Activated CD4-positive, alpha-beta T cell treated with anti-CD3 and anti-CD28 coated beads, Interleukin-2, amount 50 U/mL, for 4 hours (primary cell): ENCODE measurements around the gene RECK.
"Not testable (repeated sequence)": the region's sequence is repeated elsewhere in the genome, so short reads cannot be mapped to it uniquely, and the experiment has no call there.

Experiments used
- DNase-seq, 2 experiments: peaks; one replicate each; pipeline ENCODE4 v3.0.0-alpha.2; 2020

RECK gene

GRCh38 chr9:36118706-36119105, 82.0 kb downstream of the RECK start:
- no peak for DNase-seq

- no peak for DNase-seq
These were observed 82.8 kb downstream of the RECK start for GRCh38 chr9:36119476-36119875.

GRCh38 chr9:36120705-36121104, 84.0 kb downstream of the RECK start:
- DNase-seq = no peak

GRCh38 chr9:36121971-36122370, 85.3 kb downstream of the RECK start:
- no peak for DNase-seq

GRCh38 chr9:36123515-36123914, 86.8 kb downstream of the RECK start:
- no peak for DNase-seq

GRCh38 chr9:36125062-36125855, 88.5 kb downstream of the RECK start:
- DNase-seq = no peak

- no peak for DNase-seq
These were observed 89.5 kb downstream of the RECK start for GRCh38 chr9:36126016-36126730.

- DNase-seq = no peak
These were observed 91.0 kb downstream of the RECK start for GRCh38 chr9:36127652-36128244.

GRCh38 chr9:36128349-36128748, 91.6 kb downstream of the RECK start:
- DNase-seq = no peak

- DNase-seq = no peak
These were observed 92.4 kb downstream of the RECK start for GRCh38 chr9:36129139-36129538.

GRCh38 chr9:36131666-36132065, 95.0 kb downstream of the RECK start:
- DNase-seq = not testable (repeated sequence)

- no peak for DNase-seq
These were observed 95.4 kb downstream of the RECK start for GRCh38 chr9:36132086-36132485.

- DNase-seq = no peak
These were observed 98.2 kb downstream of the RECK start for GRCh38 chr9:36134761-36135505.

GRCh38 chr9:36135741-36136271, 99.1 kb downstream of the RECK start:
- no peak for DNase-seq

GRCh38 chr9:36136272-36136893, 99.7 kb downstream of the RECK start, which contains the start of gene GLIPR2:
TSS of gene GLIPR2 (plus strand) at chr9:36136733. CDS start at chr9:36136779, 46 bp downstream.
- DNase-seq = peak; percentile 60 to 62

- no peak for DNase-seq
These were observed 100.2 kb downstream of the RECK start for GRCh38 chr9:36136894-36137391.

- no peak for DNase-seq
These were observed 100.8 kb downstream of the RECK start for GRCh38 chr9:36137392-36138004.

- DNase-seq = no peak
These were observed 101.8 kb downstream of the RECK start for GRCh38 chr9:36138496-36138895.

GRCh38 chr9:36138901-36139300, 102.2 kb downstream of the RECK start:
- DNase-seq = no peak

GRCh38 chr9:36140086-36141084, 103.7 kb downstream of the RECK start:
- DNase-seq = no peak
